H1 (cell line): Measurements from ENCODE around the gene EXOSC10. TPM values are rescaled to one million over a fixed set of nuclear protein-coding genes. Genes with fewer than 3 reads are reported as not detected.

Source experiments
- ASH2L ChIP-seq: fragments of 200-600, 300-600 bp; sonication (generic); IDR thresholded peaks from one replicate; pipeline ENCODE4 v1.7.1; 2017; ENCODE audit warnings: low read length
- FOSL1 ChIP-seq: IDR thresholded peaks from 2 replicates; pipeline ENCODE4 v1.6.1; 2011; ENCODE audit warnings: mild to moderate bottlenecking, low read depth, low read length, moderate library complexity; ENCODE audit not compliant: insufficient read depth
- GABPA ChIP-seq: IDR thresholded peaks from 2 replicates; pipeline ENCODE4 v1.6.1; 2011; ENCODE audit warnings: mild to moderate bottlenecking, low read length, moderate library complexity, borderline replicate concordance; ENCODE audit not compliant: insufficient read depth
- HDAC2 ChIP-seq, 2 experiments: fragments of 300-600 bp in 1 of 2; sonication (generic) in 1 of 2; IDR thresholded peaks; 2 replicates each; pipeline ENCODE4 v1.6.1; 2011 to 2012; ENCODE audit warnings: low read depth in 2 of 2, low read length in 2 of 2, mild to moderate bottlenecking in 2 of 2, moderate library complexity in 2 of 2, borderline replicate concordance in 1 of 2, inconsistent platforms in 1 of 2
- HDAC6 ChIP-seq: IDR thresholded peaks from one replicate; pipeline ENCODE4 v1.7.1; 2012; ENCODE audit warnings: low read depth, mild to moderate bottlenecking, inconsistent platforms, low read length, moderate library complexity
- POLR2A ChIP-seq, 2 experiments: IDR thresholded peaks; 1 replicate in 1 of 2; 2 replicates in 1 of 2; pipeline ENCODE4 v1.6.1; 2011; ENCODE audit warnings: low read depth in 2 of 2, low read length in 2 of 2, mild to moderate bottlenecking in 2 of 2; ENCODE audit errors: control extremely low read depth in 1 of 2
- RAD21 ChIP-seq, 2 experiments: IDR thresholded peaks in 1 of 2; conservative IDR thresholded peaks in 1 of 2; 2 replicates each; pipeline ENCODE4 v1.6.1; 2011; ENCODE audit warnings: low read depth in 2 of 2, low read length in 2 of 2, improper control_type of control experiment in 1 of 2, inconsistent platforms in 1 of 2, mild to moderate bottlenecking in 1 of 2, moderate library complexity in 1 of 2
- RNF2 ChIP-seq: fragments of 200-900, 300-1000 bp; sonication (generic); IDR thresholded peaks from 2 replicates; pipeline ENCODE4 v1.7.1; 2016; ENCODE audit warnings: borderline replicate concordance, low read depth, mild to moderate bottlenecking, antibody characterized with exemption, low read length; ENCODE audit not compliant: poor library complexity, severe bottlenecking; ENCODE audit errors: missing control alignments
- SAP30 ChIP-seq: fragments of 300-600 bp; sonication (generic); IDR thresholded peaks from 2 replicates; pipeline ENCODE4 v1.7.1; 2012; ENCODE audit warnings: low read length, moderate library complexity, mild to moderate bottlenecking, inconsistent platforms; ENCODE audit not compliant: insufficient read depth, insufficient replicate concordance
- SIN3A ChIP-seq, 2 experiments: IDR thresholded peaks in 1 of 2; conservative IDR thresholded peaks in 1 of 2; 2 replicates each; pipeline ENCODE4 v1.6.1; 2011 to 2012; ENCODE audit warnings: low read length in 2 of 2, improper control_type of control experiment in 1 of 2, low read depth in 1 of 2, mild to moderate bottlenecking in 1 of 2
- SP1 ChIP-seq: IDR thresholded peaks from 2 replicates; pipeline ENCODE4 v1.6.1; 2011; ENCODE audit warnings: low read depth, low read length
- SP2 ChIP-seq: IDR thresholded peaks from 2 replicates; pipeline ENCODE4 v1.6.1; 2012; ENCODE audit warnings: mild to moderate bottlenecking, low read length, inconsistent platforms
- SRF ChIP-seq: IDR thresholded peaks from 2 replicates; pipeline ENCODE4 v1.6.1; 2011; ENCODE audit warnings: mild to moderate bottlenecking, low read depth, low read length, moderate library complexity
- TAF1 ChIP-seq: IDR thresholded peaks from 2 replicates; pipeline ENCODE4 v1.6.1; 2011; ENCODE audit warnings: mild to moderate bottlenecking, low read depth, low read length
- TAF7 ChIP-seq: optimal IDR thresholded peaks from 2 replicates; pipeline ENCODE3; 2011; ENCODE audit warnings: low read depth, mild to moderate bottlenecking, inconsistent platforms, low read length, moderate library complexity, borderline replicate concordance
- ZNF274 ChIP-seq: IDR thresholded peaks from 2 replicates; pipeline ENCODE4 v1.7.0; 2012; ENCODE audit warnings: low read length, borderline replicate concordance; ENCODE audit errors: extremely low read depth
- polyA plus RNA-seq, 7 experiments: library from polyadenylated mRNA; depleted of rRNA in 3 of 7; stranded (reverse) in 5 of 7; unstranded in 2 of 7; fragments of >200 nt in 5 of 7; fragments of 200-250 nt in 2 of 7; gene quantifications; 1 replicate in 5 of 7; 2 replicates in 1 of 7; 4 replicates in 1 of 7; pipeline versions ENCODE4 v1.2.1 to v1.2.3, GENCODE V29; 2011 to 2013; ENCODE audit warnings: missing spikeins in 2 of 7, mixed read lengths in 2 of 7
- total RNA-seq: library from RNA; stranded (reverse); fragmentation: NEBNext Ultra II Directional; extraction: Animal tissue kit (Norgen Biotek cat#: 25700); gene quantifications from 2 replicates; pipeline ENCODE4 v1.2.1, GENCODE V29; 2021
- TF ChIP-seq, protein P1 (sequence below): IDR thresholded peaks from 2 replicates; pipeline ENCODE4 v1.6.1; 2012; ENCODE audit warnings: inconsistent platforms
- TF ChIP-seq, protein P2 (sequence below): IDR thresholded peaks from 2 replicates; pipeline ENCODE4 v1.6.1; 2012; ENCODE audit warnings: low read length, inconsistent platforms
- TF ChIP-seq, protein P3 (sequence below): IDR thresholded peaks from 2 replicates; pipeline ENCODE4 v1.6.1; 2012; ENCODE audit warnings: inconsistent platforms

Gene EXOSC10
- total and polyA plus RNA-seq, 2 of the 8 experiments (the other 6 are each of a cell fraction or from before 2014, with no cell fraction given): 57.9 to 86.1 TPM

DNA sequence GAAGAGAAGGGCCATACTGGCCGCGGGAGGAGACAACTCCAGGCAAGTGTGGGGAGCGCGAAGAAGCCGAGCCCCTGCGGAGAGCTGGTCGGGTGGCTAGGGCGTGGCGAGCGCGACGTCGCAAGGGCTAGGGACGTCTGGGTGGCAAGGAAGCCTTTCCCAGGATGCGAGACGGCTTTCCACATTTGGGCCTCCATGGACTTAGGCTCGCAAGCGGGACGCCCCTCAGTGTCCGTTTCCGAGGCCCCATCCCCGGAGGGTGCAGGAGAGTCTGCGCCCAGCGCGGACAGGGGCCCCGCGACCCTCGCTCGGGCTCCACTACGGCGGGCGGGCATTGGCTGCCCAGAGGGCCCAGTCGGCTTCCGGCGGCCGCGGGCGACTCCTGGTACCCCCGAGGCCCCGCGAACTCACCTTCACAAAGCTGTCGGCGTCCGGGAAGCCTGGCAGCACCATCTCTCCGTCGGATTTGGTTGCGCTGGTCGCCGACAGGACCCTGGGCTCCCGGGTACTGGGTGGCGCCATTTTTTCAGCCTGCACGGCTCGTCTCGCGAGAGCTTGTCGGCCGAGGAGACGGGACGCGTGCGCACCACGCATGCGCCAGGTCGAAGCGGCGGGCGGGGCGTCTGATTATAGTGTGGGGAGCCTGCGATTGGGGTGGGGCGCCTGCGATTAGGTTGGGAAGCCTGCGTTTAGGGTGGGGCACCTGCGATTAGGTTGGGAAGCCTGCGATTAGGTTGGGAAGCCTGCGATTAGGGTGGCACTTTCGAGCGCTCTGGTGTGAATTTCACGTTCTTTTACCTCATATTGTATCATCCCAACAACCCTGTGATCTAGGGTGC lies at the start of gene EXOSC10 (continued):
- TF ChIP-seq SP1 (no peak), RNF2 (no peak), GABPA (peak; percentile 49; the same call in 1 of the 2 replicates), FOSL1 (no peak), HDAC2 (IDR thresholded peaks at IDR 0.05; ENCODE audit: borderline replicate concordance in 1 of 2, low read depth in 2 of 2, low read length in 2 of 2) (peak in 1 of 2 experiments; percentile 72; a peak in 2 of 4 replicates), HDAC6 (no peak), ASH2L (peak; percentile 96), TAF7 (peak; percentile 43), RAD21 (IDR thresholded peaks at IDR 0.05 in 1 of 2, conservative IDR thresholded peaks at IDR 0.05 in 1 of 2; ENCODE audit: low read depth in 2 of 2, low read length in 2 of 2) (no peak), SP2 (no peak), POLR2A (IDR thresholded peaks at IDR 0.05; ENCODE audit: control extremely low read depth in 1 of 2, low read depth in 2 of 2, low read length in 2 of 2) (peak; percentile 58 to 95), SRF (no peak), SIN3A (conservative IDR thresholded peaks at IDR 0.05 in 1 of 2, IDR thresholded peaks at IDR 0.05 in 1 of 2; ENCODE audit: low read depth in 1 of 2, low read length in 2 of 2) (peak; percentile 29 to 34; a peak in 1 of 4 replicates), ZNF274 (no peak), TAF1 (peak; percentile 92), SAP30 (no peak)
- TF ChIP-seq, protein P1, sequence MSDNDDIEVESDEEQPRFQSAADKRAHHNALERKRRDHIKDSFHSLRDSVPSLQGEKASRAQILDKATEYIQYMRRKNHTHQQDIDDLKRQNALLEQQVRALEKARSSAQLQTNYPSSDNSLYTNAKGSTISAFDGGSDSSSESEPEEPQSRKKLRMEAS: peak; percentile 49; the same call in 1 of the 2 replicates
- TF ChIP-seq, protein P2, sequence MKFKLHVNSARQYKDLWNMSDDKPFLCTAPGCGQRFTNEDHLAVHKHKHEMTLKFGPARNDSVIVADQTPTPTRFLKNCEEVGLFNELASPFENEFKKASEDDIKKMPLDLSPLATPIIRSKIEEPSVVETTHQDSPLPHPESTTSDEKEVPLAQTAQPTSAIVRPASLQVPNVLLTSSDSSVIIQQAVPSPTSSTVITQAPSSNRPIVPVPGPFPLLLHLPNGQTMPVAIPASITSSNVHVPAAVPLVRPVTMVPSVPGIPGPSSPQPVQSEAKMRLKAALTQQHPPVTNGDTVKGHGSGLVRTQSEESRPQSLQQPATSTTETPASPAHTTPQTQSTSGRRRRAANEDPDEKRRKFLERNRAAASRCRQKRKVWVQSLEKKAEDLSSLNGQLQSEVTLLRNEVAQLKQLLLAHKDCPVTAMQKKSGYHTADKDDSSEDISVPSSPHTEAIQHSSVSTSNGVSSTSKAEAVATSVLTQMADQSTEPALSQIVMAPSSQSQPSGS: no peak
- TF ChIP-seq, protein P3, sequence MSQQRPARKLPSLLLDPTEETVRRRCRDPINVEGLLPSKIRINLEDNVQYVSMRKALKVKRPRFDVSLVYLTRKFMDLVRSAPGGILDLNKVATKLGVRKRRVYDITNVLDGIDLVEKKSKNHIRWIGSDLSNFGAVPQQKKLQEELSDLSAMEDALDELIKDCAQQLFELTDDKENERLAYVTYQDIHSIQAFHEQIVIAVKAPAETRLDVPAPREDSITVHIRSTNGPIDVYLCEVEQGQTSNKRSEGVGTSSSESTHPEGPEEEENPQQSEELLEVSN: peak; percentile 22; the same call in 1 of the 2 replicates
